H4 (cell line): ENCODE measurements around the gene CETN1. TPM values are rescaled to one million over a fixed set of nuclear protein-coding genes. Genes with fewer than 3 reads are reported as not detected.

Experiments used
- DNase-seq: peaks from one replicate; pipeline ENCODE4 v3.0.0-alpha.2; 2015; ENCODE audit warnings: low spot score
- total RNA-seq: library from RNA; depleted of rRNA; stranded (reverse); fragments of >200 nt; shearing (Covaris generic); gene quantifications from 2 replicates; pipeline ENCODE4 v1.2.3, GENCODE V29; 2014; rRNA removed

The CETN1 gene
- not detected in 2 replicates for total RNA-seq

DNA sequence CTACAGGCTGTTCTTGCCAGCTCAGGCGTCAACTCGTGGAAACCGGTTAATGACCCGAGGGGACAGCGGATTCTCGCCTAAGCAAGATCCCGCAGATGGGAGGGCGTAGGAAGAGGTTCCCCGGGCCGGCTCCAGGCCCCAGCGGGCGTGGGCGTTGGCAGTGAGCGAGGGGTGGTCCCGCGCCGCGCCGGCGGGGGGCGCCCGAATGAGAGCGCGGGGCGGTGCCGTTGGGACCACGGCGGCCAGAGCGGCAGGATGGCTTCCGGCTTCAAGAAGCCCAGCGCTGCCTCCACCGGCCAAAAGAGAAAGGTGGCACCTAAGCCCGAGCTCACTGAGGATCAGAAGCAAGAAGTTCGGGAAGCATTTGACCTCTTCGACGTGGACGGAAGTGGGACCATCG, at the start of gene CETN1:
Gene CETN1 (plus strand): TSS at position 227 of the 400 bp plus-strand sequence. CDS start 29 bp downstream, at position 256.
- DNase-seq = no peak

DNA sequence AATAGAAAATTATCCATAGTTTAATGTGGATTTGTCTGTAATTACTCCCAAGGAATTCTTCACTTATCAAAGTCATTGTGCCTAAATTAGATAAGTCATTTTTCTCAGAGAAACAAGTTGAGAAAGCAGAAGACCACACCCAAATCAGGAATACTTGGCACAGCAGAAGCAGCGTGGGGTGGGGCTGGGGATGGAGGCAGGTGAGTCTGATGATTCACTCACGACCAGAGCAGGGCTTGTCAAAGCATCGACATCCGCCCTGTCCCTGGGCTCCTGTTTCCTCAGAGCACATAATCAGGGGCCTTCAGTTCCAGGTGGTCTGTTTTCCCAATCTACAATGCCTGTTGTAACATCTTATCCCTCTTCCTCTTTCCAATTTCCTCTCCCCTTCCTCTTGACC, 48.2 kb upstream of the CETN1 start:
- no peak for DNase-seq

DNA sequence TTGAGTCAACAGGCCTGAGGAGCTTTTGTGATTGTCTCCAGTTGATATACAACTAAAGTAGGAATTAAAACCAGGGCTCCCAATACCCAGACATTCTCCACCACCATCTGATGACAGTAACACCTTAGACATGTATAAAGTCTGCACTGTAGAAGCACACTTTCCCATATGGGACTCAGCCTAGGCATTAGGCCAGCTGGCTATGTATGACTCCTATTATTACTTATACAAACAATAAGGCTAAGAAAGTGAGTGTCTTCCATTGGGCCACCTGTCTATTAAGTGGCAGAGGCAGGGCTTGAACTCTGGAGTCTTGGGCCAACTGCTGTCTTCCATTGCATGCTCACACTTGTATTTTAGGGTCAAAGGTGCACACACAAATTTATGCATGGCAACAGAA, 47.5 kb upstream of the CETN1 start:
- DNase-seq = no peak

DNA sequence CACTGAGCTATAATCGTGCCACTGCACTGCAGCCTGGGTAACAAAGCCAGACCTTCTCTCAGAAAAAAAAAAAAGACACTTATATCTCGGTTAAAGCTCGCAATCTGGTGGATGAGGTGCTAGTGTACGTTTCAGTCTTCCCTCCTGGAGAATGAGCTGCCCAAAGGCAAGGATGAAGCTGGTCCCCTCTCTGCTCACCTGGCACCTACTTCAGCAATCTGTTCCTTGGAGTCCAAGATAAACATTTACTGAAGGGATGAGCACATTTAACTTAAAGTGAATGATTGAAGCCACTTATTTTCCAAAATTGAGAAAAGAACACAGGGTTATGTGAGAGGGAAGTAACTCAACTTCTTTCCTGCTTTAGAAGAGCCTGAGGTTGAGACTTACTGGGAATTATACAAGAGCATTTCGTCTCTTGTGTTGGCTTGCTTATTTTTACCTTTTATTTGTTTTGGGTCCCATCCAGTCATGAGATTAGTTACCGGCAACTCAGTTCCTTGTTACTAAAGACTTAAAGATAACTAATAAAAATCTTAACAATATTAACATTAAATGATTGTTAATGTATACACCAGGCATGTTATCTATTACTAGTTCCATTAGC, 46.1 kb upstream of the CETN1 start:
- DNase-seq = no peak

DNA sequence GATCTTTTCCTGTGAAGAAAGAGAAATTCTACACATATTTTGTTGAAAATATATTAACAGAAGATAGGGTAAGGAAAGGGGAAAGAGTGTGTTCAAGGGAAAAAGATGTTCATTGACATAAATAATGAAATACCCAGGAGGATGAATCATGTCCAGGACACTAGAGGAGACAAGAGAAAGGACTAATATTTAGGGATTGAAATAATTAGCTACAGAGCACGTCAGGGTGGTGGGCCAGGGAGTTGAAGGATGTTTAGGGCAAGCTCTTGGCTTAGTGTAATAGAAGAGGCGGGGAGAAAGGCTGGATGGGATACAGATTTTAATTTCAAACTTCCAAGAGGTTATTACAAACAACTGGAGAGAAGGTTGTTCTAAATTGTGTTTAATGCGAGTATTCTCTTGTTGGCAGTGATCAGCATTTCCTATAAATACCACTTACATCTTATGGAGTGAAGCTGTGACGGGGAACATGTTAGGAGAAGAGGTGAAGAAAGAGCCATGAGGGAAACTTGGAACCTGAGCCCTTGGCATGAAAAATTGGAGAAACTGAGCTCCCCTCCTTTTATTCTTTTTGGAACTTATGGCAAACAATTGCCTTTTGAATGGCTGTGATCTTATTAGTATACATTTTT, 36.6 kb upstream of the CETN1 start:
- DNase-seq = no peak

DNA sequence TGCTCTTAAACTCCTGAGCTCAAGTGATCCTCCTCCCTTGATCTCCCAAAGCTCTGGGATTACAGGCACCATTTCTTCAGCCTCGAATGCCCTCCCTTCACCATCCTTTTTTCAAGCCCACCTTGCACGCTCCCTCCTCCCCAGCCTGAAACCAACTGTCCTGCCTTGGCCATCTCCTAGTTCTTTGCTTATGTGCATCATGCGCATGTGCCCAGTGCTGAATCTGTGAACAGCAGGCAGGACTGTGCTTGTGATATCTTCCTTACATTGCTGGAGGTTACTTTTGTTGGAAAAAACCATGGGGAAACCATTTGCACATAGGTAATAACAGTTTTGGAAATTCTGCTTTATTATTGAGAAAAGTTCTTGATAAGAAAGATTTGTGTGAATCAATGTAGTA, 30.2 kb upstream of the CETN1 start:
- no peak for DNase-seq

DNA sequence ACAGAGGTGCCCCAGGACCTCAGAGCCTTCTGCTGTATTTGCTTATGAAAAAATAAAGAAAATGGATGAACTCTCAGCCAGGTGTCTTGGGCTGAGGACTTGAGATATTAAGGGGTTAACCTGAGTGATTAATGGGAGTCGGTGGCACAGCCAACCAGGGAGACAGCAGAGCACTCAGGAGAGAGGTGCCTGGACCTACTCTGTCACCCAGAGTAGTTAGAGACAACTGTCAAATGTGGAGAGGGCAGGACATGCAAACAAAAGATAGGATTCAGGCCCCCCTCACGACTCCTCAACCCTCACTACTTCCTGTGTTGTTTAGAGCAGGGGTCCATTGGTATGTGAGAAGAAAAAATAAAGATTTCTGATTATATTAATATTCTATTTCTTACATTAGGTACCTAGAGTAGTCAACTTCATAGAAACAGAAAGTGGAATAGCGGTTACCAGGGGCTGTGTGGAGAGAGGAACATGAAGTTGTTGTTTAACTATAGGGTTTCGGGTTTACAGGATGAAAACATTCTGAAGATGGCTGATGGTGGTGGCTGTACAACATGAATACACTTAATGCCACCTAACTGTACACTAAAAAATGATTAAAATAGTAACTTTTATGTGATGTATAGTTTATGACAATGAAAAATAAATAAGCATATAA, 28.6 kb upstream of the CETN1 start:
- DNase-seq = no peak

DNA sequence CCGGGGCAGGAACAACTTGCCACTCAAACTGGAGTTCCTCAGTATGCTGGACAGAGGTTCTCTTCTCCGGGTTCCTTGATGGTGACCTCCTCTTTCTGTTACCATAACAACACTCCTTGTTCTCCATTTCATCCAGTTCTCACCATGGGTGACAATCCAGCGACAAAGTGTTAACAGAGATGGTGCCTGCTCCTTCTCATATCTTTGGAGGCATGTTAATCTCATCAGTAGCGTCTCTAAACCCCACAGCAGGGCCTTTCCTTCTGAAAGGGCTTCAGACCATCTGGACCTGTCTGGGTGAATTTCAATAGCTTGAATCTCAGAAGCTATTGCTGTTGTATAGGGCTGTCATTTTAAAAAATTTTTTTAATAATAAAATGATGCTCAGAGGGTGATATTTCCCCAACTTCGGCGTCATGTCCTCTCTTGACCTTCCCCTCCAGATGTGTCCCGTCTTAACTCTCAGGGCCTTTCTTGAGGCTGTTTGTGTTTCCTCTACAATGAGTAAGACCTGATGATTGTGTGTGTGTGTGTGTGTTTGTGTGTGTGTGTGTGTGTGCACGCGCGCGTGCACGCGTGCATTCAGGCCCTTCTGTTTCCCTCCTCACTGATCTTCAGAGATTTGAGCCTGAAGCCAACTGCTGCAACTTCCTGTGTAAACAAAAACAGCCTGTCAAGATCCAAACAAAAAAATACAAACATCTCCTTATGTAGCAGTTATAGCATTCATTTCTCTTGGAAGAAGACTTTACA, 24.3 kb upstream of the CETN1 start:
- no peak for DNase-seq

DNA sequence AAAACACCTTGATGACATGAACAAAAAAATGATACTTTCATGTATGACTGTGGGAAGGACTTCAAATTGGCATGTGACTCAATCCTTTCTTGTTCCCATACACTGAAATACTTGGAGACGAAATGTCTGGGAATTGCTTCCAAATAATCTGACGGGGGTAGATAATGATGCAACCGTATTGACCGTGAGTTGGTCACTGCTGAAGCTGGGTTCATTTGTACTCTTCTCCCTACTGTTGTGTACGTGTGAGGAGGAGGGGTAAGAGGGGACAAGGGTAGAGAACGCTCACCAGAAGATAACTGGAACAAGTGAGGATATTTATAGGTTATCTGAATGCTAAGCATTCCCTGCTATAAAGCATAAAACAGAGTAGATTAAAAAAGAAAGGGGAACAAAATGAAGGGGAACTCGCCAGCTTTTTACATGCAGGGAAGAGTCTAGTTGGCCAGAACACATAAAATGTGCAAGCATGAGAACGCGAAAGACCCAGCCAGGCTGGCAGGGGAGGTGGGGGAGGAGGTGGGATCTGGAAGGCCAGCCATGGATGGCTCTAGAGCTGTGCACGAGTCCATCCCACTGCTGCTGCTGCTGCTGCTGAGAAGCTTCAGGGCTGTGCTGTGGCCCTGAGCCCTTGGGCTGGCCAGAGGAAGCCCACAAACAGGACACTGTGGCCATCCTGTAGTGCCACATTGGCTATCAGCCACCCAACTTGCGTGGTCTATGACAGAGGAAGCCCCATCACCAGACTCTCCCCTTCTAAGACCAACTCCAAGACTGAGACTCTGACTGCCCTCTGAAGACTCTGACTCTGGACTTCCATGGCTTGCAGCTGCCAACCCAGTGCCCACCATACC, 15.2 kb upstream of the CETN1 start:
- no peak for DNase-seq

DNA sequence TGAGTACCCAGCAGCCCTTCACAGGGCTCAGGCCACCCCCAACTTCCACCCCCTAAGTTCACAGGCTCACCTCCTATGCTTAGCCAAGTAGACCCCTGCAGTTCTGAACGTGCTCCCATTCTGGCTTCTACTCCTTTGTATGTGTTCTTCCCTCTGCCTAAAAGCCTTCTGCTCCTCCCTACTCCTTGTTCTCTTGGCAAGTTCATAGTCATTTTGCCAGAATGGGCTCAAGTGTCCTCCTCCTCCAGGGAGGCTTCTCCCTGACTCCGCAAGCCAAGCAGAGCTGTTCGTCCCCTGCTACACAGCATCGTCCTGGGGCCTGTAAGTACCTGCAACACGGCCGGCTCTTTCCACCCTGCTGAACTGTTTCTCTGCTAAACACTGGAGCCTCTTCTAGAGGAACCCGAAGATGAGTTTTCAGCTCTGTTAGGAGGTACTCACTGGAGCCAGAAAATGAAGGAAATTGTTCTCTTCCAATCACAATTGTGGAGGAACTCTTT, 14.6 kb upstream of the CETN1 start:
- no peak for DNase-seq

DNA sequence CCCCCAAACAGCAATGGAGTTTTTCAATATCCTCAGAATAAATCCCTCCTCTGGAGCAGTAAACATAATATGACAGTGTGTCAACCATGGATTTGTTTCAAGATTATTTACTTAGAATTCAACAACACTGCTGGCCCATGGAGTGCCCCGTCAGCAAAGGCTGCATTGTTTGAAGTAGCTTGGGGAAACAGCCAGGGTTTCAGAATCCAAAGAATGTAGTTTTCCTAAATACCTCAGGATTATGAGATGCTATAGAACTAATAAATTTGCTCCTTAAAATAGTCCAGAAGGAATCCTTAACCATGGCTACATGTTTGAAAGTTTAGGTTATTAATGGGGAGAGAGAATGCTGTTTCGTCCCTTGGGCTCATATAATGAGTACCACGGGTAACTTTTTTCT, 13.1 kb upstream of the CETN1 start:
- no peak for DNase-seq

DNA sequence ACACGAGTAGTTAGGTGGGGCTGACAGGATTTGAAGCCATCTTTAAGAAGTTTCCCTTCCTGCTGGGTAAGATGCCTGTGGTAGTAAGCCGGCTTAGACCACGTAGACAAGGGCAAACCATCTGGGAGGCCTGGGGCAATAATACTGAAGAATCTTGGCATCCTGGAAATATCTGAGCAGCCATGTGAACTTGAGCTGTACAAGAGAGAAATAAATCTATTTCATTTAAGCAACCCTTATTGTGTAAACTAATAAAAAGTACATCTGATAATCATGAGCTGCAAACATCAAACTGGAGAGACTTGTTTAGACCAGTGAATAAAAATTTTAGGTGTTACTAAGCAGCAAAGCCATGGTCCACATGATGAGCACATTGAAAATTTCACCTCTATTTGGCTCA, 11.4 kb upstream of the CETN1 start:
- no peak for DNase-seq

DNA sequence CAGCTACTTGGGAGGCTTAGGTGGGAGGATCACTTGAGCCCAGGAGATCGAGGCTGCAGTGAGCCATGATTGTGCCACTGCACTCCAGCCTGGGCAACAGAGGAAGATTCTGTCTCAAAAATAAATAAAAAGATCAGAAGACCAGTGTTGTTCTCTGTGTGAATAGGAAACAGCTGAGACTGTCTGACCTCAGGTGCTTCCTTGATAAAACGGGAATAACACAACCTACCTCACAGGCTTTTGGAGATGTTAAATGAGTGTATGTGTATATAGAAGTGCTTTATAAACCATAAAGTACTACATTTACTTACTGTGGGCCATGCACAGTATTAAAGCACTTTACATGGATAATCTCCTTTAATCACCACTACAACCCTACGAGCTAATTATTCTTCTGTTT, 9.9 kb upstream of the CETN1 start:
- no peak for DNase-seq

DNA sequence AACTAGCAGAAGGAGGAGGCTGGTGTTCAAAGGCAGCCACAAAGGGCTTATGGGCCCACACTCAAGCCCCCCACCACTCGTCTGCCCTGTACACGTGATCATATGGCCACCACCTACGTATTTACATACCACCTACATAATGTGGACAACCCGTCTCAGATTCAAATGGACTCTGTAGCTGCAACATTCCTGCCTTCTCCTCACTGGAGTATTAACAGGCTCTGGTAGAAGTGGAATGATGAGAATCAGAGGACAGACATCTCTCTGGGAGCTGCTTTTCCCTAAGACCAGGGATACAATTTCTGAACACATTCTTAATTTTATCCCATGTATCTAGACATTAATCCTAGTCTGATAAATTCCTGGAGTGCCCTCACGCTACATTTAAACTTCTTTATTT, 9.5 kb upstream of the CETN1 start:
- DNase-seq = no peak

DNA sequence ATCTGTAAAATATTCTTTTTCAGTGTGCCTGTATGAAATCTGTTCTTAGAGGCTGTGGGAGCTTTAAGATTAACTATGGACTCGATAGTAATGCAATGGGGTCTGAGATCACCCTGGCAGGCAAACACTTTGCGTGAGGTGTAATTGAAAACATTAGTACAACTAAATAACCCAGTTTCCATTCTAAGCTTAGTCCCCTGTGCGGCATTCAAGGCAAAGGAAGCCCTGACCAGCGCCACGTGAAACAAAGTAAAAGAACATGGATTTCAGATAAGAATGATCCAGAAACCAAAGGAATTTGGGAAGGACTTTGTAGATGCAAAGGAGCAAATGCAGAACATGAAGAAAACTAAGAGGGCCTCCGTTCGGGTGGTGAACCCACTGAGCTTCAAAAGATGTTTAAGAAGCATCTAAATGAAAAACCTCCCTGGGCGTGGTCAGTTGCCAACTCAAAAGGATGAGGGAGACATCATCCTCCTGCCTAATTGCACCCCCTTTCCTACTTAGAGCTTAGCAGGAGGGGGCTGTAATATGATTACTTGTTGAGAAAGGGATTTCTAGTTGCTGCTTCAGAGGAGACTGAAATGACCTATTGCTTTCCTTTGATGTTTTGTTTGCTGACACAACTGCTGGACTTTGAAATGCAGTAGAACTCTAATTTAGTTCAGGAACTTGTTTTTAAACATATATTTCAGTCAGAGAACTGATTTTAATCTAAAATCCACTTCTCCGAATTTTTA, 7.9 kb upstream of the CETN1 start:
- no peak for DNase-seq

DNA sequence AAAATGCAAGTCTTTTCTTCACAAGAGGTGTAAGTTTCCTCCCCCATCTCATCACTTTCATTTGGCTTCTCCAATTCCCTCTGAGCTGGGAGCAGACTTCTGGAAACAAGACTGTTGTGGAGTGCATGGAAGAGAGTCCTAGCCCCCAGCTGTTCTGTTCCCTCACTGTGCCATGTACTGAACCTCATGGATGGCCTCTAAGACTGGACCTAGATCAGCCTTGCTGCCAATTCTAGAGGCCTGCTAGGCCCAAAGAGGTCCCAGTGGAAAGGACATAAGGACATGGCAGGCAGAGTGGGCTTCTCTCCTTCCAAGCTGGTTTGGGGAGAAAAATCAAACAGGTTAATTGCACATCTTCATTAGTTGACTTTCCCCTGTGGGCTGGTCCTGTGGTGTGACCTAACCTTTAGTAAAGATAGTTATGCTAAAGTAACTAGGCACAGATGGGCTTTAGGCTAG, 7.3 kb upstream of the CETN1 start:
- no peak for DNase-seq

DNA sequence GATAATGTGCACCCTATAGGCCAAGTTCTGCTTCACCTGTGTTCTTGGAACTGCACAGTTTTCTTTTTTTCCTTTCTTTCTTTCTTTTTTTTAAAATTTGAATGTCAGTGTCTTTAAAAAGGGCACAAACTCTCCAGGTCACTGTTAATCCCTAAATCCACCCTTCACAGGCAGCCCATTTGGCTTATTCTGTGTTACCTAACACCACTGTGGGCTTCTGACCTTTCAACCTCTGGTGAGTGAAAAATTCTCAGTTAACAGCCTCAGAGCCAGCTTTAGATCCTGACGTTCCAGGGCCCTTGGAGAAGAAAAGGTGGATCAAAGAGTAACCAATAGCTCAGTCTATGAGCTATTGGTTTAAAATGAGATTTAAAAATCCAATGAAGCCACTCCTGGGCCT, 6.8 kb upstream of the CETN1 start:
- no peak for DNase-seq

DNA sequence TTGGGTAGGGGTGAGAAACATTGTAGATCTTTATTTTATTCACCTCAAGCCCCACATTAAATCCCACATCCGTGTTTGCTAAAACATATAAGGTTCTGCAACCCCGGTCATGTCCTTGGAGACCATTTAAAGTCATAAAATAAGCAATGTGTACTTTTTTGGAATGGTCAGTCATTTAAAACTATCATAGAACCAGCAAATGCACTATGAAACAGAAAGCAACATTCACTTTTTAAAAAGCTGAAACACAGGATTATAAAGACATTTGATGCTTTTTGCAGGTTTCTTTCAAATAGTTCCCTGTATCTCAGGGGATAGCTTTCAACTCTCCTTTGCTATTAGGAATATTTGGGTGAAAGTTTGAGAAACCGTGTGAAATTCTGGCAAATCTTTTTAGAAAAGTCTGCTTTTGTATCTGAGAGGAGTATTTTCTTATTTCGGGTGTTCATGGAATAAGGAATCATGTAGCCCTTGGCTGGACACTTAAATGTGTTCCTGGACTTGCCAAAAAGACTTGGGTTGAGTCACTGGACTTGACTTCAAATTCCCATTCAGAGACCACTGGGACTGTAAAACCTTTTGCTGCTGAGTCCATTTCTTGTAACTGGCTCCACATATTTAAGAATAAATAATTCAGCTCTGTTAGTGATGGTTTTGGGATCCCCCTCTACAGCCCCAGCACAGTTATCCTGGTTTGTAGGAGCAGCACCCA, 5.9 kb upstream of the CETN1 start:
- no peak for DNase-seq

DNA sequence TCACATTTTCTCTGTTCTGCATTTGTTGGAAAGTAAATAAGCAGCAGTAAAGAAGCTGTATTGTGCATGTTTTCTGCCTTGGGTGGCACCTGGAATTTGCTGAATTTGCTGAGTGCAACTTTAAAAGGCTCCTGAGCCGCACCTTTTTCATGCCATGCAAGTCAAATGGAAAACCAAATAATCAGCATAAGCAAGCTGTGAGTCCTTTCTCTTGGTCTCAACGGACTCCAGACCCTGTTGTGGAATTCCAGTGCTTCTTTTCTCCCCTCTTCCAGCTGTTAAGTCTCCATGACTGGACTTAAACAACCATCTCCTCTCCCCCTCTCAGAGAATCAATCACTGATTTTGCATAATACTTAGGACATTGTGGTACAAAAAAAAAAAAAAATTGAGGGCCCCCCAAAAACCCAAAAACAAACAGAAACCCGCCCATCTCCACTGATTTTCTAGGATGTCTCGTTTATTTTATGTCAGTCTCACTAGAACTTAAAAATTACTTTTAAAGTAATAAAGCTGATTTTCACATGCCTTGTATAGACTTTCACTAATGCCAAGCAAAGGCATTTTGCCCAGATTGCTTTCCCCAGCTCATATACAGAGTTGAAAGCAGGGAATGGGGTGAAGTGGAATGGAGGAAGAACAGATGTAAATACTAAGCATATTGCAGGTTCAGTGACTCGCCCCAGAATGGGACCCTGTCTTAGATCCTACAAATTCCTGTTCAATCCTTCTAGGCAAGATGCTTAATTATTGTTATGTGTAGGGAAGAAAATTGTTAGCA, 5.1 kb upstream of the CETN1 start:
- DNase-seq = no peak
